ENCODE results near the gene TTYH1.

TTYH1 gene

DNA sequence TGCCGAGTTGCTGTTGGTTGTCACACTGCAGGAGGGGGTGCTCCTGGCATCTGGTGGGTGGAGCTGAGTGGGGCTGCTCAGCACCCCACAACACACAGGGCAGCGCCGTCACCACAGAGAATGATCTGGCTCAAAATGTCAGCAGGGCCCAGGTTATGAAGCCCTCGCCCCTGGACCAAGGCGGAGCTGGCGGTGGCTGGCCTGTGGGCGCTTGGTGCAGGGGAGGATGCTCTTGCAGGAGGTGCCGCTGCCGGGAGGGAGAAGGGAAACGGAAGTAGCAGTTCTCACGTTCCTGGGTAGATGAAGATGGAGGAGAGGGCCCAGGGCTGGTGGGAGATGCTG lies 19.6 kb downstream of the TTYH1 start:
- no peak for TF ChIP-seq CTCF (IDR thresholded peaks at IDR 0.05)
- no peak overlapping the region for H3K27ac ChIP-seq
- H3K4me3 ChIP-seq (ENCODE audit: low read depth, low read length) = no peak overlapping the region
- no peak overlapping the region for H3K9ac ChIP-seq
- peaks cover 2% of the 10 kb centered on the region for H3K79me2 ChIP-seq
- H3K4me2 ChIP-seq (ENCODE audit: low read length) = no peak overlapping the region
- H3K27me3 ChIP-seq (ENCODE audit: control insufficient read depth, insufficient read depth, low read length) = no peaks in the 10 kb centered on the region
- H3K36me3 ChIP-seq (ENCODE audit: control insufficient read depth, insufficient read depth, low read length) = no peaks in the 10 kb centered on the region
- no peak overlapping the region for H2AFZ ChIP-seq
- peaks cover 5% of the 10 kb centered on the region for H3K4me1 ChIP-seq
- H3K9me3 ChIP-seq (ENCODE audit: control insufficient read depth, low read length) = no peaks in the 10 kb centered on the region

GRCh38 chr19:54435551-54436016 lies 20.3 kb downstream of the TTYH1 start:
- H3K79me2 ChIP-seq = peaks cover 4% of the 10 kb centered on the region
- H3K36me3 ChIP-seq (ENCODE audit: control insufficient read depth, insufficient read depth, low read length) = no peaks in the 10 kb centered on the region
- no peak overlapping the region for H3K4me2 ChIP-seq (ENCODE audit: low read length)
- H3K27me3 ChIP-seq (ENCODE audit: control insufficient read depth, insufficient read depth, low read length) = no peaks in the 10 kb centered on the region
- no peak overlapping the region for H2AFZ ChIP-seq
- H3K4me3 ChIP-seq (ENCODE audit: low read depth, low read length) = no peak overlapping the region
- TF ChIP-seq CTCF (IDR thresholded peaks at IDR 0.05) = no peak
- H3K9ac ChIP-seq = no peak overlapping the region
- no peaks in the 10 kb centered on the region for H3K9me3 ChIP-seq (ENCODE audit: control insufficient read depth, low read length)
- peaks cover 5% of the 10 kb centered on the region for H3K4me1 ChIP-seq
- H3K27ac ChIP-seq = no peak overlapping the region

DNA sequence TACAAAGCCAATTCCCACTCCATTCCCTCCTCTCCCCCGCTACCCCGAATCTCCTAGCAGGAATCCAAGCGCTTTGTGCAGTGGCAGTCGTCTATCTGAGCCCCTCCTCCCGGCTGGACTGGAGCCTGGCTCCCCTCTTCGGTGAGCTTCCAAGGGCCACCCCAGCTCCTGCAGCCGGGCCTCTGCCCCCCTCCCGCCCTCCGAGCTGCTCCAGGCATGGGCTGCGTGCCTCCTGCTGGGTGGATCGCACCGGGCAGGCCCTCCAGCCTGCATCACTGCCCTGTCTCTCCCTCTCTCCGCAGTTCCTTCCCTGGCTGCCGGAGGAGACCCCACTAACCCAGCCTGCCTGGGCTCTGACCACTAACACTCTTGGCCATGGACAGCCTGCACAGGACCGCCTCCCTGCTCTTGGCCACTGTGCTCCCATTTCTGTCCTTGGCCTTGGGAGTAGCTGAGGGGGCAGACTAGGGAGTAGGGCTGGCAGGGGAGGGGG lies 20.8 kb downstream of the TTYH1 start:
- no peak overlapping the region for H3K4me3 ChIP-seq (ENCODE audit: low read depth, low read length)
- no peak overlapping the region for H3K4me2 ChIP-seq (ENCODE audit: low read length)
- no peak overlapping the region for H3K9ac ChIP-seq
- H3K9me3 ChIP-seq (ENCODE audit: control insufficient read depth, low read length) = no peaks in the 10 kb centered on the region
- no peaks in the 10 kb centered on the region for H3K36me3 ChIP-seq (ENCODE audit: control insufficient read depth, insufficient read depth, low read length)
- no peak for TF ChIP-seq CTCF (IDR thresholded peaks at IDR 0.05)
- peaks cover 4% of the 10 kb centered on the region for H3K79me2 ChIP-seq
- no peak overlapping the region for H3K27ac ChIP-seq
- peaks cover 5% of the 10 kb centered on the region for H3K4me1 ChIP-seq
- H3K27me3 ChIP-seq (ENCODE audit: control insufficient read depth, insufficient read depth, low read length) = no peaks in the 10 kb centered on the region
- H2AFZ ChIP-seq = no peak overlapping the region

DNA sequence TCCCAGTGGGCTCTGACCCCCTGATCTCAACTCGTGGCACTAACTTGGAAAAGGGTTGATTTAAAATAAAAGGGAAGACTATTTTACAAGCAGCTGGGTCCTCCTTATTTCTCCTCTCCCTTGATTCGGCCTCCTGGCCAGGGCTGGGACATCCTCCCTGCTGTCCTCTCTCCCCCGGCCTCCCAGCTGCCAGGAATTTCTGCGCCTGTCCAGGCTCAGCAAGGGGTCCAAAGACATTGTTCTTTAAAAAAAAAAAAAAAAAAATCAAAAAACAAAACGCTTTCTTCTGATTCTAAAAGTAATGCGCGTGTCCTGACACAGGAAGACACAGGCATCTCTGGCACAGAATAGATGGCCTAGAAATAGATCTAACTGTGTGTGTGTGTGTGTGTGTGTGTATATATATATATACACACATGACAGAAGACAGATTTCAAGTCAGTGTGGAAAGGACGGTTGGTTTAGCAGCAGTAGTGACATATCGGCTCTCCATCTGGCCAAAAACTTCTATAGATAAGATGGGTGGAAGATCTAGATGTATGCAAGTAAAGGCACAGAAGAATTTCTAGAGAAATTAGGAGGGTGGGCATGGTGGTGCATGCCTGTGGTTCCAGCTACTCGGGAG lies 21.5 kb downstream of the TTYH1 start:
- H3K4me1 ChIP-seq = peaks cover 2% of the 10 kb centered on the region
- H2AFZ ChIP-seq = no peak overlapping the region
- no peaks in the 10 kb centered on the region for H3K9me3 ChIP-seq (ENCODE audit: control insufficient read depth, low read length)
- peaks cover 4% of the 10 kb centered on the region for H3K79me2 ChIP-seq
- no peak for TF ChIP-seq CTCF (IDR thresholded peaks at IDR 0.05)
- no peaks in the 10 kb centered on the region for H3K27me3 ChIP-seq (ENCODE audit: control insufficient read depth, insufficient read depth, low read length)
- H3K27ac ChIP-seq = no peak overlapping the region
- no peak overlapping the region for H3K9ac ChIP-seq
- H3K4me3 ChIP-seq (ENCODE audit: low read depth, low read length) = no peak overlapping the region
- H3K36me3 ChIP-seq (ENCODE audit: control insufficient read depth, insufficient read depth, low read length) = no peaks in the 10 kb centered on the region
- no peak overlapping the region for H3K4me2 ChIP-seq (ENCODE audit: low read length)
